WERI-Rb-1 (cell line): ENCODE measurements around the gene TBC1D1.
A peak's percentile ranks its signal among the peaks of the same experiment; 100 is the strongest.

Source experiments
- DNase-seq: peaks from one replicate; pipeline ENCODE4 v3.0.0-alpha.2; 2020
- H3K27ac ChIP-seq: fragments of 250-450 bp; sonication (Bioruptor Pico); 2 replicates; pipeline ENCODE4 v1.5.1; 2020; ENCODE audit warnings: mild to moderate bottlenecking, moderate library complexity
- H3K27me3 ChIP-seq: fragments of 250-450 bp; sonication (Bioruptor Pico); 2 replicates; pipeline ENCODE4 v1.5.1; 2021; ENCODE audit warnings: mild to moderate bottlenecking, low read depth, moderate library complexity; ENCODE audit not compliant: insufficient read depth, severe bottlenecking
- H3K36me3 ChIP-seq: fragments of 250-450 bp; sonication (Bioruptor Pico); 2 replicates; pipeline ENCODE4 v1.5.1; 2020; ENCODE audit warnings: mild to moderate bottlenecking, moderate library complexity
- H3K4me3 ChIP-seq: 2 replicates; pipeline ENCODE4 v1.5.1; 2011; ENCODE audit warnings: low read depth, mild to moderate bottlenecking, control low read depth, low read length
- H3K9me3 ChIP-seq: fragments of 250-450 bp; sonication (Bioruptor Pico); 2 replicates; pipeline ENCODE4 v1.5.1; 2021; ENCODE audit warnings: mild to moderate bottlenecking, moderate library complexity; ENCODE audit not compliant: severe bottlenecking
- CTCF ChIP-seq: IDR thresholded peaks from 2 replicates; pipeline ENCODE4 v1.5.1; 2011; ENCODE audit warnings: low read depth, mild to moderate bottlenecking, control low read depth, inconsistent platforms, low read length

TBC1D1 gene

GRCh38 chr4:37976507-37976906 is 85.6 kb downstream of the TBC1D1 start:
- Histone ChIP-seq H3K36me3 (0 out of 2 replicates have a peak, but pooled peaks cover 3% of the 10 kb centered on the region), H3K27ac (peak overlapping the region; percentile 75), H3K9me3 (no peaks in the 10 kb centered on the region), H3K27me3 (no peaks in the 10 kb centered on the region), H3K4me3 (peak overlapping the region; percentile 53)
- no peak for TF ChIP-seq CTCF
- no peak for DNase-seq

DNA sequence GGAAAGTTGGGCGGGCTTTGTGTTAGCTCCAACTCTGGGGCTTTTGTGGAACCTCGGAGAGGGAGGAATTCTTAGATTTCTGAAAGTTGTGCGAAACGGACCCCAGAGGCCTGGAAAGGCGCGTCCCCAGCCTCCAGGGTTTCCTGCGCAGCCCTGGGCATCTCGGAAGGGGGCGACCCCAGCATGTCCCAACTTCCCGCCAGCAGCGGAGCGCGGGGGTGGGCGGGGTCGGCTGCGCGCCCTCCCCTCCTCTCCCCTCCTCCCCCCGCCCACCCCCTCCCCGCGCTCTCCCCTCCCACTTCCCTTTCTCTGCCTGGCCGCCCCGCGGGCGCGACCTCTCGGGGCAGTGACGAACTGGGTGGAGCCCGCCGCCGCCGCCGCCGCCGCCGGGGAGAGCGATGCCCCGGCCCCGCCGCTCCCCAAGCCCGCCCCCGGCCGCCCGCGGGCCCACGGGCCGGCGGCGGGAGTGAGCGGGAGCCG is 86.1 kb downstream of the TBC1D1 start:
- H3K36me3 ChIP-seq, result 0 out of 2 replicates have a peak, but pooled peaks cover 3% of the 10 kb centered on the region
- H3K9me3 ChIP-seq, result no peaks in the 10 kb centered on the region
- DNase-seq, result peak; percentile 90
- peak; percentile 39 for TF ChIP-seq CTCF
- H3K27me3 ChIP-seq, result no peaks in the 10 kb centered on the region
- peak overlapping the region; percentile 81 for H3K27ac ChIP-seq
- H3K4me3 ChIP-seq, result peak overlapping the region; percentile 61

- peak; percentile 87 for TF ChIP-seq CTCF
- DNase-seq, result peak; percentile 85
- H3K9me3 ChIP-seq, result no peaks in the 10 kb centered on the region
- peak overlapping the region; percentile 61 for H3K4me3 ChIP-seq
- H3K27ac ChIP-seq, result peak overlapping the region; percentile 81
- H3K27me3 ChIP-seq, result no peaks in the 10 kb centered on the region
- 0 out of 2 replicates have a peak, but pooled peaks cover 3% of the 10 kb centered on the region for H3K36me3 ChIP-seq
Observed at GRCh38 chr4:37977471-37978247, 86.8 kb downstream of the TBC1D1 start.

- Histone ChIP-seq H3K27me3 (no peaks in the 10 kb centered on the region), H3K4me3 (peak overlapping the region; percentile 61), H3K27ac (no peak overlapping the region), H3K9me3 (no peaks in the 10 kb centered on the region), H3K36me3 (0 out of 2 replicates have a peak, but pooled peaks cover 3% of the 10 kb centered on the region)
- no peak for DNase-seq
- no peak for TF ChIP-seq CTCF
Observed at GRCh38 chr4:37978248-37978924, 87.5 kb downstream of the TBC1D1 start.

GRCh38 chr4:37980246-37980645 is 89.4 kb downstream of the TBC1D1 start:
- Histone ChIP-seq H3K4me3 (no peak overlapping the region), H3K9me3 (no peaks in the 10 kb centered on the region), H3K27me3 (no peaks in the 10 kb centered on the region), H3K27ac (no peak overlapping the region), H3K36me3 (peaks cover 3% of the 10 kb centered on the region; the same call in 1 of the 2 replicates)
- TF ChIP-seq CTCF, result no peak
- DNase-seq, result no peak
